ENCODE data around the gene DUS1L.

DNA sequence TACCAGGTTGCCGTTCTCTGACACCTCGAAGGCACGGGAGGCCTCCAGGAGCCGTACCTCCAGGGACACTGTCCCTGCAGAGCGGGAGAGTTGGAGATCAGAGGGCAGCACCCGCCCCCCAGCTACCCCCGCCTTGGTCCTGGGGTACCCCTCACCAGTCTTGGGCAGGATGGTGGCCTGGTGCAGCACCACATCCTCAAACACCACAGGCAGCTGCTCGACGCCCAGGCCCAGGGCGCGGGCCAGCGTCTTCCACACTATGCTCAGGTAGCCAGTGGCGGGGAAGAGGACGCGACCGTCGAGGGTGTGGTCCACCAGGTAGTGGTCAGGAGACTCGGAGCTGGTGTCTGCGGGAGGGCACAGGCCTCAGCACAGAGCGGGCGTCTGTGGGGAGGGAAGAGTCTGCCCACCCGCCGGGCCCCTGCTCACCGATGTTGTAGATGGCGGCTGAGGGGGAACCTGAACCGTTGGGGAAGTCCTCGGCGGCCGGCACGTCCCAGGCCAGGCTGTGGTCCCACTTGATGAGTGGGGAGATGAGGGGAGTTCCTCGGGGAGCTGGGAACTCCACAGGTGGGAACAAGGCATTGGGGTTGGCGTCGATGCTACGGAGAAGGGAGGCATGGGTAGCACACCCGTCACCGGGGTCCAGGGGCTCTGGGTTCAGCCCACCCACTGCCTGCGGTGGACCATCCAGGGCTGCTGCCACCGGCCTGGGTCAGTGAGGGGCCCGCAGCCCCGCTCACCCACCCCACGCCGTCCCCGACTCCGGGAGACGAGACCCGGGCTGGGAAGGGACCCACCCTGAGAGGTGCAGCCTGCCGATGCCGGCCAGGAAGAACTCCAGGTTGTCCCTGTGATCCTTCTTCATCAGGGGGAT is 22.6 kb upstream of the DUS1L start:
- no peak for TF ChIP-seq GATA3 (IDR thresholded peaks at IDR 0.05; ENCODE audit: low read depth, low read length)
- TF ChIP-seq GATA2 (IDR thresholded peaks at IDR 0.05; ENCODE audit: low read depth, low read length): no peak

All from SH-SY5Y (cell line).